Measurements from ENCODE around the gene FBXL22. TPM values are rescaled to one million over a fixed set of nuclear protein-coding genes. Genes with fewer than 3 reads are reported as not detected.

Gene FBXL22
- total and polyA plus RNA-seq, 2 of the 4 experiments (the other 2 are of a cell fraction), result 0.36 to 1.3 TPM

- in situ Hi-C loops (cut with MboI; ENCODE audit: low sequenced_read_pairs), result no loop called here
- H3K56ac ChIP-seq (ENCODE audit: extremely low read depth, insufficient read depth, low read length), result no peak overlapping the region
- H3K9me3 ChIP-seq (ENCODE audit: control insufficient read depth, insufficient read depth, low read length), result no peaks in the 10 kb centered on the region
- no peaks in the 10 kb centered on the region for H3K27me3 ChIP-seq (ENCODE audit: control insufficient read depth, insufficient read depth, low read length)
- H3K79me1 ChIP-seq (ENCODE audit: low read depth in 1 of 2, low read length in 2 of 2), result peaks cover 0 to 7% of the 10 kb centered on the region in 2 experiments; a peak in 2 of 4 replicates
- H3K18ac ChIP-seq (ENCODE audit: low read depth, low read length), result no peak overlapping the region
- H2BK15ac ChIP-seq (ENCODE audit: low read depth, low read length), result no peak overlapping the region
- H3K27ac ChIP-seq (ENCODE audit: insufficient read depth, low read length), result no peak overlapping the region
- peaks cover 8% of the 10 kb centered on the region for H3K36me3 ChIP-seq (ENCODE audit: control insufficient read depth, insufficient read depth, low read length)
- H3K14ac ChIP-seq (replicated peaks; ENCODE audit: low read depth, low read length), result no peak overlapping the region
- H2BK20ac ChIP-seq (ENCODE audit: low read depth, low read length), result no peak overlapping the region
- no peak overlapping the region for H3K4me2 ChIP-seq (ENCODE audit: low read depth, low read length)
- ATAC-seq (ENCODE audit: low read depth) (no peak), DNase-seq (no peak)
- H3K9ac ChIP-seq (ENCODE audit: low read depth, low read length), result no peak overlapping the region
- no peak overlapping the region for H4K5ac ChIP-seq (ENCODE audit: low read depth, low read length)
- no peak overlapping the region for H2AK5ac ChIP-seq (ENCODE audit: low read depth, low read length)
- H2BK5ac ChIP-seq (ENCODE audit: low read depth, low read length, poor library complexity, severe bottlenecking), result no peak overlapping the region
- H4K8ac ChIP-seq (ENCODE audit: low read depth in 2 of 2, low read length in 2 of 2), result no peak overlapping the region
- no TSS peak for BruUV-seq (replicated peaks)
- H4K20me1 ChIP-seq (ENCODE audit: insufficient read depth, low read length), result no peaks in the 10 kb centered on the region
- H3K9me1 ChIP-seq (ENCODE audit: insufficient read depth, low read length), result 0 out of 2 replicates have a peak, but pooled peaks cover 5% of the 10 kb centered on the region
- no peak overlapping the region for H3K23ac ChIP-seq (ENCODE audit: low read depth, low read length)
- TF ChIP-seq FOS (IDR thresholded peaks at IDR 0.05; ENCODE audit: low read depth, low read length) (no peak), BHLHE40 (IDR thresholded peaks at IDR 0.05; ENCODE audit: low read depth, low read length) (no peak), MAZ (IDR thresholded peaks at IDR 0.05; ENCODE audit: borderline replicate concordance, low read depth, low read length) (no peak), MAFK (IDR thresholded peaks at IDR 0.05; ENCODE audit: low read depth, low read length) (no peak), RFX5 (IDR thresholded peaks at IDR 0.05; ENCODE audit: low read depth, low read length) (no peak), ELK1 (IDR thresholded peaks at IDR 0.05; ENCODE audit: borderline replicate concordance, low read depth, low read length) (no peak), USF2 (IDR thresholded peaks at IDR 0.05; ENCODE audit: low read depth, low read length) (no peak), CHD1 (IDR thresholded peaks at IDR 0.05; ENCODE audit: low read depth, low read length) (no peak), POLR2A (IDR thresholded peaks at IDR 0.05; ENCODE audit: low read depth, low read length) (no peak), CEBPB (IDR thresholded peaks at IDR 0.05; ENCODE audit: low read depth, low read length) (no peak)
- H2AFZ ChIP-seq (replicated peaks; ENCODE audit: low read length, poor library complexity), result no peak overlapping the region
- dilution Hi-C loops (cut with HindIII; ENCODE audit: low sequenced_read_pairs, unreplicated experiment), result no loop called here
- ChIA-PET POLR2A (ENCODE audit: unreplicated experiment) (no interaction called here), CTCF (interaction anchor here (1.2 kb wide), 1 partner anchor 37 kb away, joined by 3 read pairs; no protein-coding TSS in a partner anchor)
- no peak overlapping the region for H4K91ac ChIP-seq (ENCODE audit: insufficient read depth, low read depth, low read length)
- H3K4me3 ChIP-seq (ENCODE audit: insufficient read depth, low read depth, low read length), result no peak overlapping the region
- intact Hi-C loops (cut with micrococcal nuclease), result no loop called here
- 80% methylated on average over 1 of the region's 4 CpGs; no CpG with 5 or more reads in 1 of the 2 experiments for WGBS, 2 experiments (ENCODE audit: extremely low coverage in 2 of 2, insufficient read length in 1 of 2)
- H3K4ac ChIP-seq (ENCODE audit: low read depth, low read length), result no peak overlapping the region
- no peak overlapping the region for H2AK9ac ChIP-seq (replicated peaks; ENCODE audit: low read depth, low read length, poor library complexity)
- H3K4me1 ChIP-seq (ENCODE audit: control insufficient read depth, insufficient read depth, low read length), result peaks cover 10% of the 10 kb centered on the region
- no peak overlapping the region for H2BK120ac ChIP-seq (ENCODE audit: low read depth, low read length)
These were observed 6.3 kb downstream of the FBXL22 start for GRCh38 chr15:63603516-63603915.

Measured in IMR-90 (cell line).